GM18858 (cell line): ENCODE measurements around the gene NTNG2.
"Not testable (repeated sequence)": the region's sequence is repeated elsewhere in the genome, so short reads cannot be mapped to it uniquely, and the experiment has no call there.

Experiments
- ATAC-seq: cut with Tn5 transposase; IDR thresholded peaks from one replicate; pipeline ENCODE4 v1.9.1; 2021; ENCODE audit not compliant: unreplicated experiment

NTNG2 gene

DNA sequence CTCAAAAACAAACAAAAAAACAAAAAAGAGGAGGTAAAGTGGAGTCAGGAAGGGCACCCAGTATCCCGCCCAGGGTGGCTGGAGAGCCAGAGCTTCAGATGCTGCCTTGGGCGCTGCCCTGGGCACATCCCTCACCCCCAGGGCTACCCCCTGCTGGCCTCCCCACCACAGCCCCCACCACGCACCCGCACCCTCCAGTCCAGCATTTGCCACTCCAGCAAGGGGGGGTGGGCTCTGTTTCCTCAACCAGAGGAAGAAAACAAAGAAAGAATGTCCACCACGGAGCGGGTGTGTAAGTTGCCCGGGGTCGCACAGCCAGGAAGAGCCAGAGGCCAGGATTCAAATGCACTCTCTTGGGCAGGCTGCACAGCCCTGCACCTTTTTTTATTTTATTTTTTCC, 86.1 kb downstream of the NTNG2 start:
- no peak for ATAC-seq

DNA sequence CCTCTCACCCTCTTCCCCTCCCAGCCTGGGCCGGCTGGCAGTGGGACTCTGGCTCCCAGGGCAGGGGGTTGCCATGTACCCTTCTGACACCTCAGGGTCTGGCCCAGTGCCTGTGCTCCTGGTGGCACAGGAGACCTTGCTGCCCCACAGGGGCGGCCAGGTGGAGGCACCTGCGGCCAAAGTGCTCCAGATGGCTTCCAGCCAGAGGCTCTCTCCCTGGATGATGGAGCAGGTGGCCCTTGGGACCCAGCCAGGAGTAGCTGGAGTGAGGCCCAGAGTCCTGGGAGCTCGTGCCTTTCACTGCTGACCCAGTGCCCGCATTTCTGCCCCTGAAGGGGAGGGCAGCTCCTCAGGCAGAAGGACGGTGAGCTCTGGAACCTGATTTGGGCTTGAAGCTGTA, 87.3 kb downstream of the NTNG2 start:
- no peak for ATAC-seq

DNA sequence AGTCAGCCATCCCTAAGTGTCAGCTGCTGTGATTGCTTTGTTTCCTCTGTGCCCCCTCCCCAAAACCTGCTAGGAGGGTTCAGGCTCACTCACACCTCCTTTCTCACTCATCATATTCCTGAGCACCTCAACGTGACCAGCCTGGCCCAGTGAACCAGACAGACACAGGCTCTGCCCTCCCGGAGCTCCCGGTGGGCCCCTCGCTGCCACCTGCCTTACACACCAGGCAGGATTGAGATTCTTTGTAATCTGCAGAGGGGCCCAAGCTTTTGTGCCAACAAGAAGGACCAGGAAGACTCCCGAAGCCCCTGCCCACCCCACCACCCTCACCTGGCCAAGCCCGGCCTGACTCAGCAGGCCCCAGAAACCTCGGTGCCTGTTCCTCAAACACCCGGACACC, 87.8 kb downstream of the NTNG2 start:
- no peak for ATAC-seq

DNA sequence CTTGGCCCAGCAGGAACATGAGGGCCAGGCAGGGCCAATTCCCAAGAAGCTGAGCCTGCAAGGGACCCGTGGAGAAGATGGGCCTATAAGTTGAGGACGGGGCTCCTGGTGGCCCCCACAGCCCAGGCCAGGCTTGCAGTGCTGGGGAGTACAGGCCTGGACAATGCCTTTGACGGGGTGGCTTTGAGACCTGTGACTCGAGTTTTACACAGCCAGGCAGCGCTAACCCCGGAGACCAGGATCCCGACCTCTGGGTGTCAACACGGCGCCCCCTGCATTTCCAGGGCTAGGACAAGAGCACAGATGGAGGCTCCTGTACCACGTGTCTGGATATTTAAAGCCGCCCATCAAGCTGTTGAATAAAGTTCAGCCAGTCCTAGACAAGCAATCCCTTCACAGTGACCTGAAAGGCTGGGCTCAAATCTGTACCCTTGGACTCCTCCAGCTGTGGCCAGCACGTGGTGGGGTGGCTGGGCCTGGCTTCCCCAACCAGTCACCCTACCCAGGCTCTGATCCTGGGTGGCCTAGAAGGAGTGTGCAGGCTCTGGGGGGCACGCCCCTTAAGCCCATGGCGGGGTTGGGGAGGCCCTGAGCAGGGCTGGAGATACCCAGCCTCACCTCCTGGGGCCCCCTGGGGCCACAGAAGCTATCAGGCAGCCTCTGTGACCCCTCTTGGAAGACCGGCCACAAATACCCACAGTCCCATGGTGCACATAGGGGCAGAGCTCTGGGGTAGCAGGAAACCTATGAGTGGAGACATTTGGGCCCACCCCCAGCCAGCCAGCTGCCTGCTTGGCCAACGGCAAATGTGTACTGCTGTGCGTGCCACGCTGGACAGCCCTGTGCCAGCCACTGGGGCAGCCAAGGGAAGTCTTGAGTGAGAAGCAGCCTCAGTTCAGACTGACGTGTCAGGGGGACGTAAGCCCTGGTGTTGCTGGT, 88.7 kb downstream of the NTNG2 start:
- no peak for ATAC-seq

DNA sequence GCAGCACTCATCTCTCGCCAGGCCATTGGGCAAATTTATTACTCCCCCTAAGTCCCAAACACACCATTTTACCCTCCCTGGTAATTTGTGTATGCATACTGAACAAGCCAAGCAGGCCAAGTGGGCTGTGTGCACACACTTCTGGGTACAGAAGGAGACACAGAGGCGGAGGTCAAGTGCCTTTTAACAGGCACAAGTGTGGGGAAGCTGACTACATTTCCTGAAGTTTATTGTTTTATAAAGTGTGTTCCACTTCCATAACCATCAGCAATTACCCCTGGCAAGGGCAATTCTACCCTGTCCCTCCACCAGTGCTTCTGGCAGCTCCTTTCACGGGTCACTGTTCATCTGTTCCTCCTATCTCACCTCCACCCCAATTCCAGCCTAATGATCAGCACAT, 99.0 kb downstream of the NTNG2 start:
- ATAC-seq = no peak

DNA sequence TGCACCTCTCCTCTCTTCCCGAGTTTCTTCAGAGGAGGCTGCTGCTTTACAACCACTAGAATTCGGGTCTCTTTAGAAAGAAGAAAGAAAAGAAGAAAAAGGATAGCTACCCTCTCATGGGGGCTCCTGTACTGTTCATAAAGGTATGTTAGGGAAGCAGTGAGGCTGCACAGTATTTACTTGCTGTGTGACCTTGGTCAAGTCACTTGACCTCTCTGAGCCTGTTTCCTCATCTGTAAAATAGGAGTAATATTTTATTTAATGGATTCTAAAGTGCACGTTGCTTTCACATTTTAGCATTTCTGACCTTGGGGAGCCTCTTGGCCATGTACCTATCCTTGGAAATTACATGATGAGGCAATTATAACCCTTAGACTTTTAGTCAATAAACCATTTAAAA, 104.2 kb downstream of the NTNG2 start:
- ATAC-seq = no peak

DNA sequence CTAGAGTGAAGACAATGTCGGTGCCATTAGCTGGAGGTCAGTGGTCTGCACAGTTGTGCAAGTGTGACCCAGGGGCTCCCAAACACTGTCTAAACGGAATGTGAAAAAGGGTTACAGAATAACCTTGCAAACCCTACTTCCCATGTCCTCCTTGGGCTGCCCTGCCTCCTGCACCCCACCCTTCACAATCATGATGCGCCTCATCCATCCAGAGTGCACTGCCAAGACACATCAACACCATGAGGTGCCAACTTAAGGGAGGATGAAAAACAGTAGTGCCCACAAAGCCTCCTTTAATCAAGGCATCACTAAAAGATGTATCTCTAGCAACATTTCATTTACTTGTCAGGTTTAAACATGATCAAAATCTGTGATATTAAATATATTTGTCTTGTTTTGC, 105.8 kb downstream of the NTNG2 start:
- ATAC-seq = no peak

DNA sequence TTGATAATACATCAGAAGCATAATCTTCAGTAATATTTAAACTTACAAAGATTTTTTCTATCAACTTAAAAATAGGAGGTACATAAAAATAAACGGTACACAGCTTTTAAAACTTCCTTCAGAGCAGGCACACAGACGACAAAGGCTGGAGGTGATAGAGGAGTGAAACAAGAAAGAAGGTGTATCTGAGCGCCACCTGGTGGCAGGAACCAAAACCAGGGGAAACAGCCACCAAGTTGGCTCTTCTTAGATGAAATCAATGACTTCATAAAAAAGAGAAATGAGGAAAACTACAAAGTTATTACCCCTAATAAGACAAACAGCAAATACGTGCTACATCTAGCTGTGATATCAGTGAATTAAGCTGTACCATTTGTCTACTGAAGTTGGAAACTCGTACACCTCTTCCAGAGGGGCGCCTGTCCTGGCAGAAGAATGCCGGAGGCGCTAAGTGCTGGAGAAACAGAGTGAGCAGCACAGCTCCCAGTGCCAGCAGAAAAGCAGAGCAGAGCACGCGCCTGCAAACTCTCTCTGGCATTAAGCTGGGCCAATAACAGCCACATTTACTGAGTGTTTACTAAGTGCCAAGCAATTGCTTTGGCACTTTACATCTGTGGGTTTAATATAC, 107.0 kb downstream of the NTNG2 start:
- no peak for ATAC-seq

DNA sequence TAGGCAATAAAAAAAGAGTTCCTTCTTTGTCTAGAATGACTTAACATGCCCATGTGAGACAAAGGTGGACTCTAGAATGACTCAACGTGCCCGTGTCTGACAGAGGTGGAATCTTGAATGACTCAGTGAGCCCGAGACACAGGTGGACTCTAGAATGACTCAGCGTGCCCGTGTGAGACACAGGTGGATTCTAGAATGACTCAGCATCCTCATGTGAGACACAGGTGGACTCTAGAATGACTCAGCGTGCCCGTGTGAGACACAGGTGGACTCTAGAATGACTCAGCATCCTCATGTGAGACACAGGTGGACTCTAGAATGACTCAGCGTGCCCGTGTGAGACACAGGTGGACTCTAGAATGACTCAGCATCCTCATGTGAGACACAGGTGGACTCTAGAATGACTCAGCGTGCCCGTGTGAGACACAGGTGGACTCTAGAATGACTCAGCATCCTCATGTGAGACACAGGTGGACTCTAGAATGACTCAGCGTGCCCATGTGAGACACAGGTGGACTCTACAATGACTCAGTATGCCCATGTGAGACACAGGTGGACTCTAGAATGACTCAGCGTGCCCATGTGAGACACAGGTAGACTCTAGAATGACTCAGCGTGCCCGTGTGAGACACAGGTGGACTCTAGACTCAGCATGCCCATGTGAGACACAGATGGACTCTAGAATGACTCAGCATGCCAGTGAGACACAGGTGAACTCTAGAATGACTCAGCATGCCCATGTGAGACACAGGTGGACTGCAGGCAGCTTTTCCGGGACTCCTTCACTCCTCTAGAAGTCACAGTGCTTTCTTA, 108.1 kb downstream of the NTNG2 start:
- not testable (repeated sequence) for ATAC-seq

DNA sequence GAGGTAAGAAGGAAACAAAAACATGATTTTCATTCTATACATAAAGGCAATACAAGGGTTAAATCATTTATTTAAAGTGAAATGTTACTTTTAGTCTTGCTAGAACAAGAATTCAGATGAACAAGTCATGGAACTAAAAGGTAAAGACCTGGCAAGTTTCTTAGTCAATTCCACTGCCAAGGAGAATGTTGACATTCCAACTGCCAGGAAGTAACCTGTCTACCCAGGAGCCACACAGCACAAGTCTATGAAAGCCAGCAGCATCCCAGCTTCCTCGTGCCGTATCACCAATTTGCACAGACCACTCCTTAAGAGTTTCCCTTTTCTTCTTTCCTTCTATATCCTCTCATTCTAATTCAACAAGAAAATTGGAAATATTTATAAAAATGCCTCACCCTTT, 113.0 kb downstream of the NTNG2 start:
- ATAC-seq = no peak

DNA sequence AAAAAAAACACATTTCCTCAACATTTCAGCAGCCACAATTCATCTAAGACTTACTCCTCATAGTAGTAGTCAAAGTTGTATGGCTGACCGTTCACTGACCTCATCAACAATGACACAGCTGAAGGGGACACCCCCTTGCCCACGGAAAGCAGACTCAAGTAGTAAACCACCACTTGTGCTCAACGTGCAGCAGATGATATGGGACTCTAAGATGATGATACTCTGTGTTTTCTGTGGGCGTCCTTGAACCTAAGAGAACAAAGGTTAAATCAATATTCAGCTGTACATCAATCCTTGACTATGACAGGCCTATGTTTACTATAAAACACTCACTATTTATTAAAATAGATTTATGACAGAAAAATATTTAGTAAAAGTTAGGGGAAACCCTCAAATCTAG, 121.3 kb downstream of the NTNG2 start:
- ATAC-seq = no peak

DNA sequence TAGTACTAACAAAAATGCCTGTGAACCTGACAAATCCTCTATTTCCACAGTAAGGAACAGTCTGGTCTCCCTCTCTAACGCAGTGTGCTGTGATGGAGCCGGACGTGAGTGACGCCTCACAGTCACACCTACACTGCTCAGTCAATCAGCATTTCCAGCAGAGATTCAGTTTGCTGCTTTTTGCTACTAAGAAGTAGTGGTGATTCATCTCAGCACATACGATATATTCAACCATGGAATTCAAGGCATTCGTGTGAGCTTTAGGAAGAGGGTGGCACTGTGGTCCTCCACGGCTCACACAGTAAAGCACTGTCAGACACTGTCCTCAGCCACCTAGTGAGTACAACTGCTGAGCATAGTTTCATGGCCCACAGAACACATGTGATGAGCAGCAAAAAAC, 122.0 kb downstream of the NTNG2 start:
- no peak for ATAC-seq

DNA sequence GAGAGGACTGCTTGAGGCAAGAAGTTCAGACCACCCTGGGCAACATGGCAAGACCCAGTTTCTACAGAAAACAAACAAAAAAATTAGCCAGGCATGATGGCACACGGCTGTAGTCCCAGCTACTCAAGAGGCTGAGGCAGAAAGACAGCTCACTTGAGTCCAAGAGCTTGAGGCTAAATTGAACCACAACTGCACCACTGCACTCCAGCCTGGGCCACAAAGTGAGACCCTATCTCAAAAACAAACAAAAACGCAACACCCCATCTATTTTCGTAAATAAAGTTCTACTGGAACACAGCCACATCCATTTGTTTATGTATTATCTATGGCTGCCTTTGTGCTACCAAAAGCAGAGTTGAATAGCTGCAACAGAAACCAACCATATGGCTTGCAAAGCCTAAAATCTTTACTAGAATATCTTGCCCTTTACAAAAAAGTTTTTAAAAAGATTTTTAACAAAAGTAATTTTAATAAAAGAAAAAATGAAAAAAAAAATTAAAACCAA, 125.5 kb downstream of the NTNG2 start:
- no peak for ATAC-seq

DNA sequence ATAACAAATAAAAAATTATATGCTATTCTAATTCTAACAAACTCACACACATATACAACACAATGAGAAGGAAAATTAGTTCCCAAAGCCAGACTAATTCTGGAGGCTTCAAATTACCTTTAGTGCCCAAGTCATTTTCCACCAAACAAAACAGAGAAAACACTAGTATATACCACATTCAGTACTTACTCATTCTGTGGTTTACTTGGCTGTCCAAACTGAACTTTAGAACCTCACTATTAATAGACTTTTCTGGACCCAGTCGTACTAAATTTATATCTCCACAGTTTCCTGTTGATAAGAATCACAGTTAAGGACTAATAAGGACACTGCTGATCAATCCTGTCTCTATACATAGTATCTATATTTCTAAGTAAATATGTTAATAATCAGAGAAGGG, 126.5 kb downstream of the NTNG2 start:
- ATAC-seq = no peak

DNA sequence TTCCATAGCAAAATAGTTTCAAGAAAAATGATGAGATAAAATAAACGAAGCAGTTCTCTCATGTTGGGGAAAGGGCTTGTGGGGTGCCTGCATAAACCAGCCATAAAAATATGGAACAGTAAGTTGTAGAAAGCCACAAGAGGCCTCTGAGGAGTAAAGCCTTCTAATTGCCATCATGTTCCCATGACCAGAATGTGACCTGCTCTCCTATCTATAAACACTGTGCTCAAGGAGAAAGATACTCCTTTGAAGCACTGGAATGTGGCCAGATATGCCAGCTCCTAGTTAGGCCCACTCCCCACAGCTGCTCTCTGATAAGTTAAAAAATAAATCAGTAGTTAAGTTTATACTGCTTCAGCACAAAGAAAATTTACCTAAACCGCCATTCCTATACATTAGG, 127.1 kb downstream of the NTNG2 start:
- ATAC-seq = no peak

DNA sequence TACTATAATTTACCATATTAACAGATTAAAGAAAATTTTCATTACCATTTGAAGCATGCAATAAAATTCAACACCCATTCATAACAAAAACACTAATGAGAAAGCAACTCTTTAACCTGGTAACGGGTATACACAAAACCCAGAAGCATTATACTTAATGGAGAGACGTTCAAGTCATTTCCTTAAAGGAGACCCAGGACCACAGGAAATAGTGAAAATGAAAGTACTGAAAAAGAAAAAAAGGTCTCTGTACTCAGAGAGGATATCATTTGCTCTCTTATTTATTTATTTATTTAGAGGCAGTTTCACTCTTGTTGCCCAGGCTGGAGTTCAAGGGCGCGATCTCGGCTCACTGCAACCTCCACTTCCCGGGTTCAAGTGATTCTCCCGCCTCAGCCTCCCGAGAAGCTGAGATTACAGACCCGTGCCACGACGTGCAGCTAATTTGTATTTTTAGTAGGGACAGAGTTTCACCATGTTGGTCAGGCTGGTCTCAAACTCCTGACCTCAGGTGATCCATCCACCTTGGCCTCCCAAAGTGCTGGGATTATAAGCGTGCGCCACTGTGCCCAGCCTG, 131.4 kb downstream of the NTNG2 start:
- ATAC-seq = no peak
